ENCODE data around the gene ASPDH.

Gene ASPDH

DNA sequence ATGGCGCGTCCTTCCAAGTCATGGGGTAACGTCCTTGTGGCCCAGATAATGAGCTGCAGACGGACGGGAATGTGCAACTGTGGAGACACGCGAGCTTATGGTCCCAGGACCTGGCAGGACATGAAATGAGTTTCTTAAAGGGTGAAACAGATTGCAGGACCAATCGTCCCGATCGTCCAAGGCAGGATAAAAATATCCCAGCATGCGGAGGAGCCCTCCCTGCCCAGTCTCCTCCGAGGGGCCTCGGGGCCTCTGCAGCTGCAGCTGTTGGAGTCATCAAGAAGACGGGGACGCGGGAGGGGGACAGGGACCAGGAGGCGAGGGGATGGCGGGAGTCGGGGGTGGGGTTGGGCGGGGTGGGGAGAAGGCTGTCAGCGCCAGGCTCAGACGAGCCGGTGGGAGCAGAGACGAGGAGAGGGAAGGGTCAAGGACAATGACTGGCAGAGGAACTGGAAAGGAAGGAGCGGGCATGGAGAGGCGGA, 22.7 kb downstream of the ASPDH start:
- TF ChIP-seq, protein P1, sequence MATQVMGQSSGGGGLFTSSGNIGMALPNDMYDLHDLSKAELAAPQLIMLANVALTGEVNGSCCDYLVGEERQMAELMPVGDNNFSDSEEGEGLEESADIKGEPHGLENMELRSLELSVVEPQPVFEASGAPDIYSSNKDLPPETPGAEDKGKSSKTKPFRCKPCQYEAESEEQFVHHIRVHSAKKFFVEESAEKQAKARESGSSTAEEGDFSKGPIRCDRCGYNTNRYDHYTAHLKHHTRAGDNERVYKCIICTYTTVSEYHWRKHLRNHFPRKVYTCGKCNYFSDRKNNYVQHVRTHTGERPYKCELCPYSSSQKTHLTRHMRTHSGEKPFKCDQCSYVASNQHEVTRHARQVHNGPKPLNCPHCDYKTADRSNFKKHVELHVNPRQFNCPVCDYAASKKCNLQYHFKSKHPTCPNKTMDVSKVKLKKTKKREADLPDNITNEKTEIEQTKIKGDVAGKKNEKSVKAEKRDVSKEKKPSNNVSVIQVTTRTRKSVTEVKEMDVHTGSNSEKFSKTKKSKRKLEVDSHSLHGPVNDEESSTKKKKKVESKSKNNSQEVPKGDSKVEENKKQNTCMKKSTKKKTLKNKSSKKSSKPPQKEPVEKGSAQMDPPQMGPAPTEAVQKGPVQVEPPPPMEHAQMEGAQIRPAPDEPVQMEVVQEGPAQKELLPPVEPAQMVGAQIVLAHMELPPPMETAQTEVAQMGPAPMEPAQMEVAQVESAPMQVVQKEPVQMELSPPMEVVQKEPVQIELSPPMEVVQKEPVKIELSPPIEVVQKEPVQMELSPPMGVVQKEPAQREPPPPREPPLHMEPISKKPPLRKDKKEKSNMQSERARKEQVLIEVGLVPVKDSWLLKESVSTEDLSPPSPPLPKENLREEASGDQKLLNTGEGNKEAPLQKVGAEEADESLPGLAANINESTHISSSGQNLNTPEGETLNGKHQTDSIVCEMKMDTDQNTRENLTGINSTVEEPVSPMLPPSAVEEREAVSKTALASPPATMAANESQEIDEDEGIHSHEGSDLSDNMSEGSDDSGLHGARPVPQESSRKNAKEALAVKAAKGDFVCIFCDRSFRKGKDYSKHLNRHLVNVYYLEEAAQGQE (IDR thresholded peaks at IDR 0.05; ENCODE audit: insufficient read depth in 1 of 2, low read depth in 2 of 2, low read length in 2 of 2) = no peak
- no peak for TF ChIP-seq FOXP2 (optimal IDR thresholded peaks at IDR 0.05; ENCODE audit: borderline replicate concordance, extremely low read depth, extremely low read length, insufficient read depth)
- no peak for TF ChIP-seq TAF1 (IDR thresholded peaks at IDR 0.05; ENCODE audit: borderline replicate concordance, insufficient read depth, low read length)
- TF ChIP-seq SIN3A (IDR thresholded peaks at IDR 0.05; ENCODE audit: borderline replicate concordance, insufficient read depth, low read length) = no peak
- TF ChIP-seq POLR2AphosphoS5 (IDR thresholded peaks at IDR 0.05; ENCODE audit: low read depth, low read length) = no peak

- no peak for TF ChIP-seq SIN3A (IDR thresholded peaks at IDR 0.05; ENCODE audit: borderline replicate concordance, insufficient read depth, low read length)
- TF ChIP-seq, protein P1 (IDR thresholded peaks at IDR 0.05; ENCODE audit: insufficient read depth in 1 of 2, low read depth in 2 of 2, low read length in 2 of 2) = no peak
- no peak for TF ChIP-seq TAF1 (IDR thresholded peaks at IDR 0.05; ENCODE audit: borderline replicate concordance, insufficient read depth, low read length)
- no peak for TF ChIP-seq POLR2AphosphoS5 (IDR thresholded peaks at IDR 0.05; ENCODE audit: low read depth, low read length)
- TF ChIP-seq FOXP2 (optimal IDR thresholded peaks at IDR 0.05; ENCODE audit: borderline replicate concordance, extremely low read depth, extremely low read length, insufficient read depth) = no peak
These were observed 23.3 kb downstream of the ASPDH start for GRCh38 chr19:50490411-50490811.

GRCh38 chr19:50489461-50490011, 24.2 kb downstream of the ASPDH start:
- TF ChIP-seq POLR2AphosphoS5 (IDR thresholded peaks at IDR 0.05; ENCODE audit: low read depth, low read length) (no peak), SIN3A (IDR thresholded peaks at IDR 0.05; ENCODE audit: borderline replicate concordance, insufficient read depth, low read length) (no peak)

DNA sequence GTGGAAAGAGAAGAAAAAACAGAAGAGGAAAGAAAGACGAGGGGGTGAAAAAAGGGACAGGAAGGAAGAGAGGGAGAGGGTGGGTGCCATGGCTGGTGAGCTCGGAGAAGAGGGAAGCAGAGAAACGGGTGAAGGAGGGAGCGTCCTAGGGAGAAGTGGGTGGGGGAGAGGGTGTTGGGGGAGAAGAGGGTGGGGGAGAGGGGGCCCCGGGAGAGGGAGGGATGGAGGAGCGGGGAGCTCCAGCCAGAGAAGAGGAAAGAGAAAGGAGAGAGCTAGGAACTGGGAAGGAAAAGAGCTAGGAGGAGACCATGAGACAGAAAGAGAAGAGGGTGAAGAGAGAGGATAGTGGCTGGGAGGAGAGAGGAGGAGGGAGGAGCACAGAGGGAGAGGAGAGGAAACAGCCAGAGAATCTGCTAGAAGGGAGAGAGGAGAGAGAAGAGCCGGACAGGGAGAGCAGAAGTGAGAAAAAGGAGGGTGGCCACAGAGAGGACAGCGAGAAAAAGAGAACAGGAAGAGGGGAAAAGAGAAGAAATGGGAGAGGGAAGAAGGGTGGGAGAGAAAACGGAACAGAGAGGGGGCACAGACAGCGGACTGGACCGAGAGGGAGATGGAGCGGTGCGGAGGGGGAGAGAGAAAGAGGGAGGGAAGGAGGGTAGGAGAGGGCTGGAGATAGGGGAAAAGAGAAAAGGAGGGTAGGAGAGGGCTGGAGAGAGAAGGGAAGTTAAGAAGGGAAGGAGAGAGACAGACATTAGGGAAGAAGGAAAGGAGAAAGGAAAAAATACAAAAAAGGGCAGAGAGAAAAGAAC, 25.1 kb downstream of the ASPDH start:
- no peak for TF ChIP-seq POLR2AphosphoS5 (IDR thresholded peaks at IDR 0.05; ENCODE audit: low read depth, low read length)
- TF ChIP-seq SIN3A (IDR thresholded peaks at IDR 0.05; ENCODE audit: borderline replicate concordance, insufficient read depth, low read length) = no peak
- no peak for TF ChIP-seq TAF1 (IDR thresholded peaks at IDR 0.05; ENCODE audit: borderline replicate concordance, insufficient read depth, low read length)
- no peak for TF ChIP-seq FOXP2 (optimal IDR thresholded peaks at IDR 0.05; ENCODE audit: borderline replicate concordance, extremely low read depth, extremely low read length, insufficient read depth)
- TF ChIP-seq, protein P1 (IDR thresholded peaks at IDR 0.05; ENCODE audit: insufficient read depth in 1 of 2, low read depth in 2 of 2, low read length in 2 of 2) = no peak

DNA sequence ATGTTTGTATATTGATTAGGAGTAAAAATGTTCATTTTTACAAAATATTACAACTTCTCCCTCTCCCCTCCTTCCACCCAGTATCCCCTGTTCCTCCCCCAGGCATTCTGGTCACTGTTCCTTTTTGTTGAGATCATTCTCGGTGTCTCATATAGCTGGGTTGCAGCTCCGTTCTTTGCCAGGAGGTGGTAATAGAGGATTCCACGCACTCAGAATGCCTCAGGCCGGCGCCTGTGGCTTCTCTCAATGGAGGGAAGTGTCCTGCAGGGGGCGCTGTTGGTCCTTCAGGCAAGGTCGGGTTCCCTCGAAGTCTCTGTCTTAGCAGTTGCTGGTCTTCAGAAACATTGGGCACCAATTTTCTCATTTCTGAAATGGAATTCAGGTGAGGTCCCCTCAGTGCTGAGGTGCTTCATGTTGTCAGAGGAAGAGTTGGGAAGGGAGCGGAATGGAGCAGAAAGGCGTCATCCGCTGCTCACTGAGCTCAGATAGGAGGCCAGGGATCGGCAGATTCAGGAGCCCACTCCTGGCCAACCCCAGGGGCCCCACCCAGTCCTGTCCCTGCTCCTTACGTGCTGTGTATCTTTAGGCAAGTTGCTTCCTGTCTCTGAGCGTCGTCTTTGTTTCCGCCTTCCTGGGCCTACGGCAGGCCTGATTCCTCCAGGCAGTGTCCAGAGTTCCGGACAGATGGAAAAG, 26.7 kb downstream of the ASPDH start:
- TF ChIP-seq FOXP2 (optimal IDR thresholded peaks at IDR 0.05; ENCODE audit: borderline replicate concordance, extremely low read depth, extremely low read length, insufficient read depth) (no peak), TAF1 (IDR thresholded peaks at IDR 0.05; ENCODE audit: borderline replicate concordance, insufficient read depth, low read length) (no peak), SIN3A (IDR thresholded peaks at IDR 0.05; ENCODE audit: borderline replicate concordance, insufficient read depth, low read length) (no peak), POLR2AphosphoS5 (IDR thresholded peaks at IDR 0.05; ENCODE audit: low read depth, low read length) (no peak)
- TF ChIP-seq, protein P1 (IDR thresholded peaks at IDR 0.05; ENCODE audit: insufficient read depth in 1 of 2, low read depth in 2 of 2, low read length in 2 of 2) = no peak
